22Rv1 (cell line): ENCODE data around the gene RP9.
"Not testable (repeated sequence)": the region's sequence is repeated elsewhere in the genome, so short reads cannot be mapped to it uniquely, and the experiment has no call there.

Experiments
- H3K27ac ChIP-seq: fragments of 450-650 bp; 2 replicates; pipeline ENCODE4 v1.5.1; 2017
- ZFX ChIP-seq: fragments of 450-650 bp; IDR thresholded peaks from 2 replicates; pipeline ENCODE4 v1.6.1; 2017; ENCODE audit warnings: antibody characterized with exemption, borderline replicate concordance
- TF ChIP-seq, protein P1 (sequence below): fragments of 450-650 bp; IDR thresholded peaks from 2 replicates; pipeline ENCODE4 v1.5.1; 2017; ENCODE audit warnings: mild to moderate bottlenecking

RP9 gene

DNA sequence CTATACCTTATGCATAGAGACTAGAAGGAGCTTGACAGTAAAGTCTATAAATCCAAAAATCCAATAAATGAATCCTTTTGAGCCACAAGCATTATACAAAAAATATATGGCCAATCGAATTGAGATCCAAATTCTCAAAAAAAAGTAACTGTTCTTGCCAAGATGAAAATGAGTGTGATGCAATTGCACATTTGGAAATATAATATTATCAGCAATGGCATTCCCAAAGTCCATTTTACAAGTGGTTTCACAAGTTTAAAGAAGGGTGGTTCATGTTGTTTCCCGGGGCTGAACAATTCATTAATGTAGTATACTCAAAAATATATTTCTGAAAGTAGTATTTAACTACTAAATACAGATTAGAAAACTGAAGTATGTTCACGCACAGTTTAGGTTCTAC, 7.3 kb downstream of the RP9 start:
- no peak overlapping the region for H3K27ac ChIP-seq
- TF ChIP-seq ZFX = no peak
- TF ChIP-seq, protein P1, sequence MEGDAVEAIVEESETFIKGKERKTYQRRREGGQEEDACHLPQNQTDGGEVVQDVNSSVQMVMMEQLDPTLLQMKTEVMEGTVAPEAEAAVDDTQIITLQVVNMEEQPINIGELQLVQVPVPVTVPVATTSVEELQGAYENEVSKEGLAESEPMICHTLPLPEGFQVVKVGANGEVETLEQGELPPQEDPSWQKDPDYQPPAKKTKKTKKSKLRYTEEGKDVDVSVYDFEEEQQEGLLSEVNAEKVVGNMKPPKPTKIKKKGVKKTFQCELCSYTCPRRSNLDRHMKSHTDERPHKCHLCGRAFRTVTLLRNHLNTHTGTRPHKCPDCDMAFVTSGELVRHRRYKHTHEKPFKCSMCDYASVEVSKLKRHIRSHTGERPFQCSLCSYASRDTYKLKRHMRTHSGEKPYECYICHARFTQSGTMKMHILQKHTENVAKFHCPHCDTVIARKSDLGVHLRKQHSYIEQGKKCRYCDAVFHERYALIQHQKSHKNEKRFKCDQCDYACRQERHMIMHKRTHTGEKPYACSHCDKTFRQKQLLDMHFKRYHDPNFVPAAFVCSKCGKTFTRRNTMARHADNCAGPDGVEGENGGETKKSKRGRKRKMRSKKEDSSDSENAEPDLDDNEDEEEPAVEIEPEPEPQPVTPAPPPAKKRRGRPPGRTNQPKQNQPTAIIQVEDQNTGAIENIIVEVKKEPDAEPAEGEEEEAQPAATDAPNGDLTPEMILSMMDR = no peak

GRCh38 chr7:33100770-33101169, 8.4 kb downstream of the RP9 start:
- no peak overlapping the region for H3K27ac ChIP-seq
- TF ChIP-seq, protein P1 = no peak
- TF ChIP-seq ZFX = no peak

GRCh38 chr7:33099154-33099940, 9.9 kb downstream of the RP9 start:
- no peak overlapping the region for H3K27ac ChIP-seq
- TF ChIP-seq ZFX = no peak
- TF ChIP-seq, protein P1 = no peak

DNA sequence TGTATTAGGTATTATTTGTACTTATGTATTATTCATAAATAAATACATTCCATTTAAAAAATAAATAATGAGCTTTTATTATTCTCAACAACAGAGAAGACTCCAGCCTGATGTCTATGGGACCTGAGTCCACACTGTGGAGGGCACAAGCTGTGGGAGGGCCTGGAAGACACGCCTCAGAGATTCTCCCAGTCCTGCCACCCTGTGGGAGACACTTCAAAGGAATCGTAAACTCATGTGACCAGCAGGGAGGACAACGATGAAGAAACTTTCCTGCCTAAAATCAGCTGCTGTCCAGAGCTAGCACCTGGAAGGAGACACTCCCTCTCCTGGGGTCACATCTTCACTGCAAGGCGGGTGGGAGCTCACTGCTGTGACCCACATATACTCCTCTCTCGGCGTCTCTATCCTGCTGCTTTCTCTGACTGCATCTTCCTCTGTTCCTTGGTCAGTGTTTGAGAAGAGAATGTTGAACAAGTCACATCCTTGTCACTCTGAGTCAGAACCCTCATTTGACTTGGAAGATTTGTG, 14.4 kb downstream of the RP9 start:
- H3K27ac ChIP-seq = not testable (repeated sequence)

DNA sequence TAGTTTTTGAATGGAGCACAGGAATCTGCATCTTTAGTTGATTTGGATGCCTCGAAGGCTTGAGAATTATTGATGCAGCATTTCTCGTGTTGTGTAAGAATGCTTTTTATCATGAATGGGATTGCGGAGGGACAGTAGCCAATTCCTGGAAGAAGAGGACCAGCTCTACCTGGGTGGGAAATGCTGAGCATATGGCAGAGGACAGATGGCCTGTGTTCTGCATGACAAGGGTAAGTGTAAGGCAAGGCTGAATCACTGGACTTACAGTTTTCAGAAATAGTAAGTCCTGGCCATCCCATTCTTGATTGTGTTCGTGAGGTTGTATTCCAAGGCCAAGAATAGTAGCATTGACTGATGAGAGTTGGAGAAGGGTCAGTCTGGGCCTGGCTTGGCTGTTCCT, 15.9 kb downstream of the RP9 start:
- H3K27ac ChIP-seq = no peak overlapping the region
- TF ChIP-seq, protein P1 = no peak
- TF ChIP-seq ZFX = no peak

GRCh38 chr7:33091641-33092191, 17.5 kb downstream of the RP9 start:
- TF ChIP-seq, protein P1 = no peak
- no peak for TF ChIP-seq ZFX
- no peak overlapping the region for H3K27ac ChIP-seq

GRCh38 chr7:33091111-33091531, 18.1 kb downstream of the RP9 start:
- H3K27ac ChIP-seq = no peak overlapping the region
- TF ChIP-seq, protein P1 = no peak
- no peak for TF ChIP-seq ZFX
